Measurements from ENCODE around the gene KLF15. TPM values are rescaled to one million over a fixed set of nuclear protein-coding genes. Genes with fewer than 3 reads are reported as not detected.
"Not testable (repeated sequence)": the region's sequence is repeated elsewhere in the genome, so short reads cannot be mapped to it uniquely, and the experiment has no call there.

The KLF15 gene
- total RNA-seq, 1 experiment from 2014 or later: 32.1 TPM

DNA sequence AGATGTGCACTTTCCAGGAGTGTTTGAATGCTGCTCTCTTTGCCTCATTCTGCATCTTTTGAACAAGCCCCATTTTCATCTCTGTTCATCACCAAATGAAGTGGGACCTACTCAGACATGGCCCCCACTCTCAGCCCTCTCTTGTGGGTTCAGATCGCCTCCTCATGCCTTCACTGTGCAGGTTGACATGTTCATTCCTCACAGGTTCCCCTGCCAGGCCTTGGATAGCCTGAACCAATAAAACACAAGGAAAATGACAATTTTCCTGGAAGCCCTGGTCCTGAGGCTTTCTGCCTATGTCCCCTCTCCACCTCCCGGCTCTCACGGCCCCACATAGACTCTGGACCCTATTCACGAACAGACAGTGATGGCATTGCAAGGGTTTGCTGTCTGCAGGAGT, 17.7 kb downstream of the KLF15 start:
- Histone ChIP-seq H3K36me3 (ENCODE audit: insufficient read depth, low read length, poor library complexity, severe bottlenecking) (no peaks in the 10 kb centered on the region), H3K27ac (ENCODE audit: low read depth, low read length, poor library complexity, severe bottlenecking) (no peak overlapping the region), H3K4me1 (ENCODE audit: insufficient read depth, low read length, poor library complexity, severe bottlenecking) (peaks cover 5% of the 10 kb centered on the region), H3K4me3 (ENCODE audit: low read depth, low read length, poor library complexity, severe bottlenecking) (no peak overlapping the region), H3K27me3 (replicated peaks; ENCODE audit: insufficient read depth, low read depth, low read length, poor library complexity) (no peaks in the 10 kb centered on the region), H3K9me3 (ENCODE audit: low read depth, low read length, poor library complexity, severe bottlenecking) (no peaks in the 10 kb centered on the region)
- intact Hi-C loops (cut with micrococcal nuclease; ENCODE audit: unreplicated experiment): no loop called here
- DNase-seq (ENCODE audit: low spot score): no peak
- ChIA-PET CTCF (no interaction called here), POLR2A (ENCODE audit: low non-redundant PET) (no interaction called here)
- no peak for TF ChIP-seq CTCF (conservative IDR thresholded peaks at IDR 0.05; ENCODE audit: low read depth, low read length)
- BruUV-seq (replicated peaks): no TSS peak

- Histone ChIP-seq H3K27me3 (replicated peaks; ENCODE audit: insufficient read depth, low read depth, low read length, poor library complexity) (no peaks in the 10 kb centered on the region), H3K36me3 (ENCODE audit: insufficient read depth, low read length, poor library complexity, severe bottlenecking) (no peaks in the 10 kb centered on the region), H3K4me1 (ENCODE audit: insufficient read depth, low read length, poor library complexity, severe bottlenecking) (peaks cover 5% of the 10 kb centered on the region), H3K9me3 (ENCODE audit: low read depth, low read length, poor library complexity, severe bottlenecking) (no peaks in the 10 kb centered on the region), H3K4me3 (ENCODE audit: low read depth, low read length, poor library complexity, severe bottlenecking) (no peak overlapping the region), H3K27ac (ENCODE audit: low read depth, low read length, poor library complexity, severe bottlenecking) (no peak overlapping the region)
- TF ChIP-seq CTCF (conservative IDR thresholded peaks at IDR 0.05; ENCODE audit: low read depth, low read length): no peak
- no peak for TF ChIP-seq EZH2 (IDR thresholded peaks at IDR 0.05; ENCODE audit: borderline replicate concordance, low read depth, low read length, poor library complexity, severe bottlenecking)
- no TSS peak for BruUV-seq (replicated peaks)
- ChIA-PET POLR2A (ENCODE audit: low non-redundant PET) (no interaction called here), CTCF (no interaction called here)
- no peak for DNase-seq (ENCODE audit: low spot score)
- intact Hi-C loops (cut with micrococcal nuclease; ENCODE audit: unreplicated experiment): no loop called here
Measured at GRCh38 chr3:126338790-126339288, 18.4 kb downstream of the KLF15 start.

- Histone ChIP-seq H3K27me3 (replicated peaks; ENCODE audit: insufficient read depth, low read depth, low read length, poor library complexity) (no peaks in the 10 kb centered on the region), H3K9me3 (ENCODE audit: low read depth, low read length, poor library complexity, severe bottlenecking) (no peaks in the 10 kb centered on the region), H3K36me3 (ENCODE audit: insufficient read depth, low read length, poor library complexity, severe bottlenecking) (no peaks in the 10 kb centered on the region), H3K4me3 (ENCODE audit: low read depth, low read length, poor library complexity, severe bottlenecking) (no peak overlapping the region), H3K4me1 (ENCODE audit: insufficient read depth, low read length, poor library complexity, severe bottlenecking) (peaks cover under 1% of the 10 kb centered on the region), H3K27ac (ENCODE audit: low read depth, low read length, poor library complexity, severe bottlenecking) (no peak overlapping the region)
- CTCF ChIA-PET: no interaction called here
- intact Hi-C loops (cut with micrococcal nuclease; ENCODE audit: unreplicated experiment): no loop called here
- POLR2A ChIA-PET (ENCODE audit: low non-redundant PET): no interaction called here
- no TSS peak for BruUV-seq (replicated peaks)
- DNase-seq (ENCODE audit: low spot score): no peak
- no peak for TF ChIP-seq EZH2 (IDR thresholded peaks at IDR 0.05; ENCODE audit: borderline replicate concordance, low read depth, low read length, poor library complexity, severe bottlenecking)
- TF ChIP-seq CTCF (conservative IDR thresholded peaks at IDR 0.05; ENCODE audit: low read depth, low read length): no peak
Measured at GRCh38 chr3:126337980-126338651, 19.1 kb downstream of the KLF15 start.

GRCh38 chr3:126331812-126332336, 25.3 kb downstream of the KLF15 start:
- DNase-seq (ENCODE audit: low spot score); H3K27me3 ChIP-seq (replicated peaks; ENCODE audit: insufficient read depth, low read depth, low read length, poor library complexity); intact Hi-C loops (cut with micrococcal nuclease; ENCODE audit: unreplicated experiment); H3K4me1 ChIP-seq (ENCODE audit: insufficient read depth, low read length, poor library complexity, severe bottlenecking); CTCF ChIA-PET; POLR2A ChIA-PET (ENCODE audit: low non-redundant PET); H3K4me3 ChIP-seq (ENCODE audit: low read depth, low read length, poor library complexity, severe bottlenecking); H3K27ac ChIP-seq (ENCODE audit: low read depth, low read length, poor library complexity, severe bottlenecking); H3K36me3 ChIP-seq (ENCODE audit: insufficient read depth, low read length, poor library complexity, severe bottlenecking); BruUV-seq (replicated peaks): not testable (repeated sequence)
- H3K9me3 ChIP-seq (ENCODE audit: low read depth, low read length, poor library complexity, severe bottlenecking): peaks cover 15% of the 10 kb centered on the region

Data from A673 (cell line).